PFSK-1 (cell line): ENCODE results near the gene ADIPOQ.

ENCODE experiments used
- FOXP2 ChIP-seq: optimal IDR thresholded peaks from 2 replicates; pipeline ENCODE3; 2011; ENCODE audit warnings: borderline replicate concordance, control low read depth, inconsistent platforms; ENCODE audit not compliant: insufficient read depth; ENCODE audit errors: extremely low read length, extremely low read depth
- POLR2AphosphoS5 ChIP-seq: IDR thresholded peaks from 2 replicates; pipeline ENCODE4 v1.6.1; 2012; ENCODE audit warnings: low read depth, mild to moderate bottlenecking, control low read depth, low read length, moderate library complexity
- REST ChIP-seq, 2 experiments: IDR thresholded peaks; 2 replicates each; pipeline versions ENCODE4 v1.6.1 to v1.8.0; 2011 to 2012; ENCODE audit warnings: low read depth in 2 of 2, low read length in 2 of 2, control low read depth in 1 of 2, inconsistent platforms in 1 of 2, mild to moderate bottlenecking in 1 of 2, moderate library complexity in 1 of 2; ENCODE audit not compliant: insufficient read depth in 1 of 2
- SIN3A ChIP-seq: IDR thresholded peaks from 2 replicates; pipeline ENCODE4 v1.6.1; 2012; ENCODE audit warnings: mild to moderate bottlenecking, low read length, moderate library complexity, borderline replicate concordance; ENCODE audit not compliant: insufficient read depth
- TAF1 ChIP-seq: IDR thresholded peaks from 2 replicates; pipeline ENCODE4 v1.6.1; 2012; ENCODE audit warnings: low read length, control low read depth, borderline replicate concordance; ENCODE audit not compliant: insufficient read depth

The ADIPOQ gene

GRCh38 chr3:186818956-186819355 is 23.6 kb upstream of the ADIPOQ start:
- TF ChIP-seq TAF1 (no peak), FOXP2 (no peak), SIN3A (no peak), POLR2AphosphoS5 (no peak), REST (IDR thresholded peaks at IDR 0.05; ENCODE audit: insufficient read depth in 1 of 2, low read depth in 2 of 2, low read length in 2 of 2) (no peak)

- TF ChIP-seq SIN3A = no peak
- no peak for TF ChIP-seq POLR2AphosphoS5
- no peak for TF ChIP-seq TAF1
- no peak for TF ChIP-seq FOXP2
- no peak for TF ChIP-seq REST (IDR thresholded peaks at IDR 0.05; ENCODE audit: insufficient read depth in 1 of 2, low read depth in 2 of 2, low read length in 2 of 2)
Measured at GRCh38 chr3:186821429-186822387, 20.8 kb upstream of the ADIPOQ start.

- TF ChIP-seq REST (IDR thresholded peaks at IDR 0.05; ENCODE audit: insufficient read depth in 1 of 2, low read depth in 2 of 2, low read length in 2 of 2) (no peak), TAF1 (no peak), SIN3A (no peak), FOXP2 (no peak), POLR2AphosphoS5 (no peak)
Measured at GRCh38 chr3:186823386-186823785, 19.1 kb upstream of the ADIPOQ start.

- no peak for TF ChIP-seq POLR2AphosphoS5
- no peak for TF ChIP-seq FOXP2
- TF ChIP-seq SIN3A = no peak
- TF ChIP-seq REST (IDR thresholded peaks at IDR 0.05; ENCODE audit: insufficient read depth in 1 of 2, low read depth in 2 of 2, low read length in 2 of 2) = no peak
Measured at GRCh38 chr3:186824430-186825139, 17.9 kb upstream of the ADIPOQ start.
